Keratinocyte (primary cell): ENCODE measurements around the gene SLC1A3.

ENCODE experiments used
- EZH2 ChIP-seq: IDR thresholded peaks from one replicate; pipeline ENCODE4 v1.6.1; 2012; ENCODE audit warnings: inconsistent platforms, mild to moderate bottlenecking, low read length, moderate library complexity
- TF ChIP-seq, protein P1 (sequence below), 3 experiments: IDR thresholded peaks in 1 of 3; conservative IDR thresholded peaks in 1 of 3; optimal IDR thresholded peaks in 1 of 3; 2 replicates in 2 of 3; 3 replicates in 1 of 3; pipeline versions ENCODE3 to v1.5.1; 2011; ENCODE audit warnings: low read length in 3 of 3, mild to moderate bottlenecking in 3 of 3, moderate library complexity in 2 of 3, control low read depth in 1 of 3, inconsistent platforms in 1 of 3; ENCODE audit not compliant: insufficient read depth in 2 of 3; ENCODE audit errors: extremely low read depth in 1 of 3

DNA sequence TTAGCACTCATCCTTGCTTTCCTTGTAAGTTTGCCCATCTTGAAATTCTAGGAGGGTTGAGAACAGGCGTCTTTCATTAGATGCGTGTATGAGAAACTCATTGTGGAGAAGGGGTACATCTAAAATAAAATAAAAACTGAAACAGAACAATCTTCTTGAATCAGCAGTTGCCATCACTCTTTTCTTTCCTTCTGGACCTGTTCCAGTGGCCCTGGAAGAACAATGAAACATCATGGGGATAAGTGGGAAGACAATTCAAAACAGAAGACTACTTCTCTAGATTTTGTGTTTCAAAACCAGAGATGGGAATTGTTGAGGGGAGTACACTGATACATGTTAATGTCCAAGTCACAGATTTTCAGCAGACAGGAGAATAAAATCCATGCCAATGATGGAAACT lies 59.9 kb downstream of the SLC1A3 start:
- TF ChIP-seq, protein P1, sequence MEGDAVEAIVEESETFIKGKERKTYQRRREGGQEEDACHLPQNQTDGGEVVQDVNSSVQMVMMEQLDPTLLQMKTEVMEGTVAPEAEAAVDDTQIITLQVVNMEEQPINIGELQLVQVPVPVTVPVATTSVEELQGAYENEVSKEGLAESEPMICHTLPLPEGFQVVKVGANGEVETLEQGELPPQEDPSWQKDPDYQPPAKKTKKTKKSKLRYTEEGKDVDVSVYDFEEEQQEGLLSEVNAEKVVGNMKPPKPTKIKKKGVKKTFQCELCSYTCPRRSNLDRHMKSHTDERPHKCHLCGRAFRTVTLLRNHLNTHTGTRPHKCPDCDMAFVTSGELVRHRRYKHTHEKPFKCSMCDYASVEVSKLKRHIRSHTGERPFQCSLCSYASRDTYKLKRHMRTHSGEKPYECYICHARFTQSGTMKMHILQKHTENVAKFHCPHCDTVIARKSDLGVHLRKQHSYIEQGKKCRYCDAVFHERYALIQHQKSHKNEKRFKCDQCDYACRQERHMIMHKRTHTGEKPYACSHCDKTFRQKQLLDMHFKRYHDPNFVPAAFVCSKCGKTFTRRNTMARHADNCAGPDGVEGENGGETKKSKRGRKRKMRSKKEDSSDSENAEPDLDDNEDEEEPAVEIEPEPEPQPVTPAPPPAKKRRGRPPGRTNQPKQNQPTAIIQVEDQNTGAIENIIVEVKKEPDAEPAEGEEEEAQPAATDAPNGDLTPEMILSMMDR (optimal IDR thresholded peaks at IDR 0.05 in 1 of 3, IDR thresholded peaks at IDR 0.05 in 1 of 3, conservative IDR thresholded peaks at IDR 0.05 in 1 of 3; ENCODE audit: extremely low read depth in 1 of 3, insufficient read depth in 2 of 3, low read length in 3 of 3) = no peak
- no peak for TF ChIP-seq EZH2
